ENCODE measurements around the gene CD40LG. TPM values are rescaled to one million over a fixed set of nuclear protein-coding genes. Genes with fewer than 3 reads are reported as not detected.
A peak's percentile ranks its signal among the peaks of the same experiment; 100 is the strongest.

The CD40LG gene
- total RNA-seq, 1 experiment from 2014 or later: not detected

- no peak overlapping the region for H3K27ac ChIP-seq (ENCODE audit: low read length)
- no TSS peak for BruUV-seq (replicated peaks)
- H2AFZ ChIP-seq (ENCODE audit: low read length): no peak overlapping the region
- no peaks in the 10 kb centered on the region for H4K20me1 ChIP-seq (ENCODE audit: low read length)
- no peaks in the 10 kb centered on the region for H3F3A ChIP-seq (ENCODE audit: low read length, unreplicated experiment)
- CTCF ChIA-PET: no interaction called here
- no peaks in the 10 kb centered on the region for H3K79me2 ChIP-seq (ENCODE audit: low read length)
- no peak overlapping the region for H3K9ac ChIP-seq (ENCODE audit: low read length)
- TF ChIP-seq EZH2phosphoT487 (IDR thresholded peaks at IDR 0.05; ENCODE audit: borderline replicate concordance, low read length) (no peak), CTCF (conservative IDR thresholded peaks at IDR 0.05; ENCODE audit: low read depth, low read length) (no peak), EZH2 (IDR thresholded peaks at IDR 0.05; ENCODE audit: low read length, unreplicated experiment) (no peak)
- ATAC-seq: no peak
- no peaks in the 10 kb centered on the region for H3K27me3 ChIP-seq (ENCODE audit: low read length)
- H3K4me3 ChIP-seq (ENCODE audit: low read length): no peak overlapping the region
- DNase-seq: no peak
- no peak overlapping the region for H3K4me2 ChIP-seq (ENCODE audit: low read length)
- H3K4me1 ChIP-seq (ENCODE audit: insufficient read depth, low read length): no peaks in the 10 kb centered on the region
- H3K36me3 ChIP-seq (ENCODE audit: low read depth, low read length): no peaks in the 10 kb centered on the region
- no peaks in the 10 kb centered on the region for H3K9me3 ChIP-seq (ENCODE audit: low read length)
- intact Hi-C loops (cut with micrococcal nuclease): no loop called here
- POLR2A ChIA-PET (ENCODE audit: unreplicated experiment): no interaction called here
- H3K9me2 ChIP-seq (replicated peaks; ENCODE audit: low read length): no peaks in the 10 kb centered on the region
Measured at GRCh38 chrX:136636121-136636520, 11.8 kb upstream of the CD40LG start.

GRCh38 chrX:136639506-136640176 is 8.3 kb upstream of the CD40LG start:
- DNase-seq (peak; percentile 20), ATAC-seq (peak; percentile 62; the same call in 1 of the 2 replicates)
- Histone ChIP-seq H3K36me3 (ENCODE audit: low read depth, low read length) (no peaks in the 10 kb centered on the region), H3K9me2 (replicated peaks; ENCODE audit: low read length) (no peaks in the 10 kb centered on the region), H3F3A (ENCODE audit: low read length, unreplicated experiment) (no peaks in the 10 kb centered on the region), H3K9me3 (ENCODE audit: low read length) (no peaks in the 10 kb centered on the region), H3K27ac (ENCODE audit: low read length) (no peak overlapping the region), H3K4me2 (ENCODE audit: low read length) (no peak overlapping the region), H3K9ac (ENCODE audit: low read length) (no peak overlapping the region), H3K4me3 (ENCODE audit: low read length) (no peak overlapping the region), H2AFZ (ENCODE audit: low read length) (no peak overlapping the region), H3K27me3 (ENCODE audit: low read length) (no peaks in the 10 kb centered on the region), H4K20me1 (ENCODE audit: low read length) (no peaks in the 10 kb centered on the region), H3K4me1 (ENCODE audit: insufficient read depth, low read length) (no peaks in the 10 kb centered on the region), H3K79me2 (ENCODE audit: low read length) (no peaks in the 10 kb centered on the region)
- TF ChIP-seq CTCF (conservative IDR thresholded peaks at IDR 0.05; ENCODE audit: low read depth, low read length) (no peak), EZH2phosphoT487 (IDR thresholded peaks at IDR 0.05; ENCODE audit: borderline replicate concordance, low read length) (no peak), EZH2 (IDR thresholded peaks at IDR 0.05; ENCODE audit: low read length, unreplicated experiment) (no peak)
- no TSS peak for BruUV-seq (replicated peaks)
- POLR2A ChIA-PET (ENCODE audit: unreplicated experiment): no interaction called here
- intact Hi-C loops (cut with micrococcal nuclease): no loop called here
- CTCF ChIA-PET: no interaction called here

GRCh38 chrX:136643243-136643642 is 4.7 kb upstream of the CD40LG start:
- DNase-seq: no peak
- no peak overlapping the region for H3K9ac ChIP-seq (ENCODE audit: low read length)
- ChIA-PET CTCF (no interaction called here), POLR2A (ENCODE audit: unreplicated experiment) (no interaction called here)
- TF ChIP-seq CTCF (conservative IDR thresholded peaks at IDR 0.05; ENCODE audit: low read depth, low read length) (no peak), EZH2phosphoT487 (IDR thresholded peaks at IDR 0.05; ENCODE audit: borderline replicate concordance, low read length) (no peak), EZH2 (IDR thresholded peaks at IDR 0.05; ENCODE audit: low read length, unreplicated experiment) (no peak)
- intact Hi-C loops (cut with micrococcal nuclease): no loop called here
- H3K27me3 ChIP-seq (ENCODE audit: low read length): no peaks in the 10 kb centered on the region
- H3F3A ChIP-seq (ENCODE audit: low read length, unreplicated experiment): no peaks in the 10 kb centered on the region
- ATAC-seq: no peak
- H3K4me3 ChIP-seq (ENCODE audit: low read length): no peak overlapping the region
- no peaks in the 10 kb centered on the region for H3K36me3 ChIP-seq (ENCODE audit: low read depth, low read length)
- H3K4me1 ChIP-seq (ENCODE audit: insufficient read depth, low read length): no peaks in the 10 kb centered on the region
- H3K9me3 ChIP-seq (ENCODE audit: low read length): no peaks in the 10 kb centered on the region
- H3K79me2 ChIP-seq (ENCODE audit: low read length): no peaks in the 10 kb centered on the region
- no peak overlapping the region for H2AFZ ChIP-seq (ENCODE audit: low read length)
- no TSS peak for BruUV-seq (replicated peaks)
- no peak overlapping the region for H3K4me2 ChIP-seq (ENCODE audit: low read length)
- no peak overlapping the region for H3K27ac ChIP-seq (ENCODE audit: low read length)
- no peaks in the 10 kb centered on the region for H4K20me1 ChIP-seq (ENCODE audit: low read length)
- no peaks in the 10 kb centered on the region for H3K9me2 ChIP-seq (replicated peaks; ENCODE audit: low read length)
